OCI-LY3 (cell line): ENCODE results near the gene CPT1B.

ENCODE experiments used
- H2AFZ ChIP-seq: fragments of 200-600, 300-600 bp; shearing (Covaris generic); 2 replicates; pipeline ENCODE4 v1.6.0; 2014; ENCODE audit warnings: antibody characterized with exemption, low read depth, low read length
- H3K27ac ChIP-seq: fragments of 200-600, 300-600 bp; sonication (generic); 2 replicates; pipeline ENCODE4 v1.5.1; 2014; ENCODE audit warnings: mild to moderate bottlenecking, low read length, moderate library complexity, mixed read lengths
- H3K27me3 ChIP-seq: fragments of 200-600, 300-600 bp; sonication (generic); 2 replicates; pipeline ENCODE4 v1.6.1; 2014; ENCODE audit warnings: low read depth, low read length, mixed read lengths
- H3K36me3 ChIP-seq: fragments of 200-600, 300-600 bp; sonication (generic); replicated peaks from 2 replicates; pipeline ENCODE3; 2014; ENCODE audit warnings: low read depth, low read length, mixed read lengths
- H3K4me1 ChIP-seq: fragments of 300-600, 200-600 bp; sonication (generic); 2 replicates; pipeline ENCODE4 v1.6.1; 2014; ENCODE audit warnings: low read length, mixed read lengths
- H3K4me2 ChIP-seq: fragments of 200-600, 300-600 bp; sonication (generic); 2 replicates; pipeline ENCODE4 v1.6.1; 2014; ENCODE audit warnings: low read length, mixed read lengths
- H3K4me3 ChIP-seq: fragments of 300-600, 200-600 bp; sonication (generic); 2 replicates; pipeline ENCODE4 v1.5.1; 2014; ENCODE audit warnings: antibody characterized with exemption, mild to moderate bottlenecking, low read length, moderate library complexity
- H3K79me2 ChIP-seq: fragments of 300-600, 200-600 bp; shearing (Covaris generic); 2 replicates; pipeline ENCODE4 v1.6.1; 2014; ENCODE audit warnings: mild to moderate bottlenecking, low read length, mixed read lengths
- H3K9ac ChIP-seq: fragments of 300-600, 200-600 bp; shearing (Covaris generic); 2 replicates; pipeline ENCODE4 v1.6.0; 2014; ENCODE audit warnings: mild to moderate bottlenecking, low read length, moderate library complexity
- H3K9me3 ChIP-seq: fragments of 200-600, 300-600 bp; shearing (Covaris generic); 2 replicates; pipeline ENCODE4 v1.6.1; 2014; ENCODE audit warnings: low read length, mixed read lengths; ENCODE audit not compliant: insufficient read depth
- H4K20me1 ChIP-seq: fragments of 200-600, 300-600 bp; sonication (generic); 2 replicates; pipeline ENCODE4 v1.6.1; 2016; ENCODE audit warnings: low read length, mixed read lengths; ENCODE audit not compliant: insufficient read depth
- EZH2phosphoT487 ChIP-seq: fragments of 200-600 bp; shearing (Covaris generic); IDR thresholded peaks from 2 replicates; pipeline ENCODE4 v1.6.1; 2018; ENCODE audit warnings: antibody characterized with exemption, mixed run types, low read depth
- TF ChIP-seq, protein P1 (sequence below): fragments of 200-600, 300-600 bp; sonication (generic); IDR thresholded peaks from 2 replicates; pipeline ENCODE4 v1.5.1; 2014; ENCODE audit warnings: antibody characterized with exemption, low read length, low read depth

Gene CPT1B

DNA sequence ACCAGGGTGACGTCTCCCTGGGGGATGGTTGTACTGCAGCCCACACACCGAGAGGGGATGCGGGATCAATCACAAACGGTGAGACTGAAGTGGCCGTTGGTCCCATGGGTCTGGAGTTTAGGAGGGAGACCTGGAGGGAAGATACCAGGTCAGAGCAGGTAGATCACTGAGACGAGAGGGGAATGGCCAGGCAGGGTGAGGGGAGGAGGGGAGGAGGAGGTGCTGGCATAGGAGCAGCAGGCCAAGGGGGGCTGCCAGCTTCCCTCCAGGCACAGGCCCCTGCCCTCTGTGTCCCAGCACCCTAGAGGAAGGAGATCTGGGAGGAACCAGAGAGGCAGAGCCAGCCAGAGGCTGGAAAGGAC, 29.4 kb upstream of the CPT1B start:
- H3K4me2 ChIP-seq: no peak overlapping the region
- H3K36me3 ChIP-seq: no peaks in the 10 kb centered on the region
- no peaks in the 10 kb centered on the region for H3K79me2 ChIP-seq
- TF ChIP-seq, protein P1, sequence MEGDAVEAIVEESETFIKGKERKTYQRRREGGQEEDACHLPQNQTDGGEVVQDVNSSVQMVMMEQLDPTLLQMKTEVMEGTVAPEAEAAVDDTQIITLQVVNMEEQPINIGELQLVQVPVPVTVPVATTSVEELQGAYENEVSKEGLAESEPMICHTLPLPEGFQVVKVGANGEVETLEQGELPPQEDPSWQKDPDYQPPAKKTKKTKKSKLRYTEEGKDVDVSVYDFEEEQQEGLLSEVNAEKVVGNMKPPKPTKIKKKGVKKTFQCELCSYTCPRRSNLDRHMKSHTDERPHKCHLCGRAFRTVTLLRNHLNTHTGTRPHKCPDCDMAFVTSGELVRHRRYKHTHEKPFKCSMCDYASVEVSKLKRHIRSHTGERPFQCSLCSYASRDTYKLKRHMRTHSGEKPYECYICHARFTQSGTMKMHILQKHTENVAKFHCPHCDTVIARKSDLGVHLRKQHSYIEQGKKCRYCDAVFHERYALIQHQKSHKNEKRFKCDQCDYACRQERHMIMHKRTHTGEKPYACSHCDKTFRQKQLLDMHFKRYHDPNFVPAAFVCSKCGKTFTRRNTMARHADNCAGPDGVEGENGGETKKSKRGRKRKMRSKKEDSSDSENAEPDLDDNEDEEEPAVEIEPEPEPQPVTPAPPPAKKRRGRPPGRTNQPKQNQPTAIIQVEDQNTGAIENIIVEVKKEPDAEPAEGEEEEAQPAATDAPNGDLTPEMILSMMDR: no peak
- no peak for TF ChIP-seq EZH2phosphoT487
- no peak overlapping the region for H2AFZ ChIP-seq
- no peaks in the 10 kb centered on the region for H3K27me3 ChIP-seq
- no peaks in the 10 kb centered on the region for H3K4me1 ChIP-seq
- H3K9ac ChIP-seq: no peak overlapping the region
- H3K9me3 ChIP-seq: no peaks in the 10 kb centered on the region
- H3K27ac ChIP-seq: no peak overlapping the region
- no peaks in the 10 kb centered on the region for H4K20me1 ChIP-seq
- H3K4me3 ChIP-seq: no peak overlapping the region

- H3K79me2 ChIP-seq: no peaks in the 10 kb centered on the region
- H3K4me2 ChIP-seq: no peak overlapping the region
- H2AFZ ChIP-seq: no peak overlapping the region
- TF ChIP-seq EZH2phosphoT487: no peak
- TF ChIP-seq, protein P1: no peak
- no peaks in the 10 kb centered on the region for H3K4me1 ChIP-seq
- H4K20me1 ChIP-seq: no peaks in the 10 kb centered on the region
- no peak overlapping the region for H3K4me3 ChIP-seq
- H3K9ac ChIP-seq: no peak overlapping the region
- H3K36me3 ChIP-seq: no peaks in the 10 kb centered on the region
- H3K27me3 ChIP-seq: no peaks in the 10 kb centered on the region
- no peaks in the 10 kb centered on the region for H3K9me3 ChIP-seq
- no peak overlapping the region for H3K27ac ChIP-seq
These were observed 28.9 kb upstream of the CPT1B start for GRCh38 chr22:50606946-50607658.

- Histone ChIP-seq H3K9me3 (no peaks in the 10 kb centered on the region), H3K36me3 (no peaks in the 10 kb centered on the region), H3K9ac (no peak overlapping the region), H3K4me1 (no peaks in the 10 kb centered on the region), H3K27ac (no peak overlapping the region), H2AFZ (no peak overlapping the region), H4K20me1 (no peaks in the 10 kb centered on the region), H3K27me3 (no peaks in the 10 kb centered on the region), H3K4me2 (no peak overlapping the region), H3K4me3 (no peak overlapping the region), H3K79me2 (no peaks in the 10 kb centered on the region)
- no peak for TF ChIP-seq EZH2phosphoT487
- TF ChIP-seq, protein P1: peak; percentile 10
These were observed 28.1 kb upstream of the CPT1B start for GRCh38 chr22:50606165-50606945.

GRCh38 chr22:50605613-50606074, 27.4 kb upstream of the CPT1B start:
- no peaks in the 10 kb centered on the region for H3K27me3 ChIP-seq

More at GRCh38 chr22:50605613-50606074, 27.4 kb upstream of the CPT1B start:
- Histone ChIP-seq H2AFZ (no peak overlapping the region), H3K4me1 (no peaks in the 10 kb centered on the region), H3K79me2 (no peaks in the 10 kb centered on the region), H3K27ac (no peak overlapping the region), H4K20me1 (no peaks in the 10 kb centered on the region), H3K4me2 (no peak overlapping the region), H3K4me3 (no peak overlapping the region), H3K9me3 (no peaks in the 10 kb centered on the region), H3K36me3 (no peaks in the 10 kb centered on the region), H3K9ac (no peak overlapping the region)
- no peak for TF ChIP-seq EZH2phosphoT487
- TF ChIP-seq, protein P1: no peak
